HTERT RPE-1 (cell line): ENCODE results near the gene REXO4.

Source experiments
- in situ Hi-C: fragments of 300-500 bp; cut with MboI; formaldehyde crosslinking; loops from 4 replicates; pipeline ENCODE4 v1.14.3; 2020; ENCODE audit warnings: low sequenced_read_pairs

The REXO4 gene

GRCh38 chr9:133417541-133418461 lies at the start of gene REXO4:
Gene REXO4 (minus strand): TSS chr9:133418010. CDS start chr9:133417844, 166 bp downstream.
- in situ Hi-C loops = no loop called here

- in situ Hi-C loops = no loop called here
Observed at GRCh38 chr9:133467101-133467500, 49.3 kb upstream of the REXO4 start.

GRCh38 chr9:133465984-133466383 lies 48.2 kb upstream of the REXO4 start:
- in situ Hi-C loops = no loop called here

- in situ Hi-C loops = no loop called here
Observed at GRCh38 chr9:133464638-133465037, 46.8 kb upstream of the REXO4 start.

GRCh38 chr9:133463864-133464615 lies 46.2 kb upstream of the REXO4 start:
- in situ Hi-C loops = no loop called here

GRCh38 chr9:133463234-133463863 lies 45.5 kb upstream of the REXO4 start:
- in situ Hi-C loops = no loop called here

GRCh38 chr9:133461975-133462374 lies 44.2 kb upstream of the REXO4 start:
- in situ Hi-C loops = no loop called here

GRCh38 chr9:133460405-133461175 lies 42.8 kb upstream of the REXO4 start:
- in situ Hi-C loops = no loop called here

GRCh38 chr9:133459476-133460404 lies 41.9 kb upstream of the REXO4 start, which contains the start of gene CACFD1:
Gene CACFD1 (plus strand): TSS chr9:133459978. CDS start chr9:133460067, 89 bp downstream.
- in situ Hi-C loops = no loop called here

- in situ Hi-C loops = no loop called here
Observed at GRCh38 chr9:133458643-133459312, 41.0 kb upstream of the REXO4 start.

GRCh38 chr9:133457748-133458147 lies 39.9 kb upstream of the REXO4 start:
- in situ Hi-C loops = no loop called here

- in situ Hi-C loops = no loop called here
Observed at GRCh38 chr9:133457233-133457632, 39.4 kb upstream of the REXO4 start.

- in situ Hi-C loops = no loop called here
Observed at GRCh38 chr9:133456409-133456808, 38.6 kb upstream of the REXO4 start.

- in situ Hi-C loops = no loop called here
Observed at GRCh38 chr9:133455936-133456335, 38.1 kb upstream of the REXO4 start.

- in situ Hi-C loops = no loop called here
Observed at GRCh38 chr9:133454943-133455673, 37.3 kb upstream of the REXO4 start.

GRCh38 chr9:133454325-133454724 lies 36.5 kb upstream of the REXO4 start:
- in situ Hi-C loops = no loop called here

- in situ Hi-C loops = no loop called here
Observed at GRCh38 chr9:133453651-133454050, 35.8 kb upstream of the REXO4 start.

GRCh38 chr9:133452562-133452961 lies 34.8 kb upstream of the REXO4 start:
- in situ Hi-C loops = no loop called here
